Esophagus muscularis mucosa (tissue), 4 donors: ENCODE measurements around the gene RPH3AL. TPM values are rescaled to one million over a fixed set of nuclear protein-coding genes. Genes with fewer than 3 reads are reported as not detected.
"Not testable (repeated sequence)": the region's sequence is repeated elsewhere in the genome, so short reads cannot be mapped to it uniquely, and the experiment has no call there.

Source experiments
- DNase-seq: peaks from one replicate; pipeline ENCODE4 v3.0.0-alpha.2; 2017; ENCODE audit errors: extremely low spot score
- H3K27ac ChIP-seq, 4 donors: fragments of 200-600 bp; sonication (generic); replicated peaks in 1 of 4; 1 replicate in 3 of 4; 2 replicates in 1 of 4; pipeline ENCODE4 v1.5.1; 2016 to 2019; ENCODE audit warnings: mild to moderate bottlenecking in 1 of 4
- H3K27me3 ChIP-seq, 4 donors: fragments of 200-600 bp; sonication (generic); one replicate each; pipeline versions ENCODE4 v1.5.1 to v1.6.0; 2016 to 2019
- H3K36me3 ChIP-seq, 4 donors: fragments of 200-600 bp; sonication (generic); one replicate each; pipeline ENCODE4 v1.5.1; 2016 to 2019
- H3K4me1 ChIP-seq, 4 donors: fragments of 200-600 bp; sonication (generic); one replicate each; pipeline ENCODE4 v1.5.1; 2016 to 2019
- H3K4me3 ChIP-seq, 4 donors: fragments of 200-600 bp; sonication (generic); 1 replicate in 2 of 4; 2 replicates in 2 of 4; pipeline ENCODE4 v1.5.1; 2016 to 2019; ENCODE audit warnings: mild to moderate bottlenecking in 4 of 4, moderate library complexity in 1 of 4
- H3K9me3 ChIP-seq, 4 donors: fragments of 200-600 bp; sonication (generic); 1 replicate in 3 of 4; 2 replicates in 1 of 4; pipeline ENCODE4 v1.5.1; 2016 to 2019
- CTCF ChIP-seq, 3 experiments: fragments of 200-600 bp in 2 of 3; fragments of 450-650 bp in 1 of 3; sonication (generic) in 2 of 3; IDR thresholded peaks; one replicate each; pipeline ENCODE4 v1.5.1; 2017 to 2019; ENCODE audit warnings: antibody characterized with exemption in 3 of 3, mild to moderate bottlenecking in 2 of 3, moderate library complexity in 1 of 3
- EP300 ChIP-seq: sonication (generic); formaldehyde crosslinking; IDR thresholded peaks from one replicate; pipeline ENCODE4 v1.6.1; 2017; ENCODE audit warnings: antibody characterized with exemption
- POLR2A ChIP-seq: fragments of 450-650 bp; IDR thresholded peaks from one replicate; pipeline ENCODE4 v1.6.1; 2017; ENCODE audit warnings: antibody characterized with exemption, moderate library complexity, mild to moderate bottlenecking, low read depth
- POLR2AphosphoS5 ChIP-seq, 2 donors: sonication (generic); formaldehyde crosslinking; IDR thresholded peaks; one replicate each; pipeline ENCODE4 v1.6.1; 2017; ENCODE audit warnings: antibody characterized with exemption in 2 of 2
- WGBS: methylation state at CpG from one replicate; pipeline ENCODE4 v1.1.5; 2018; 5-methylcytosine and 5-hydroxymethylcytosine counted together
- intact Hi-C: fragments of 100-400 bp; cut with DNase I; formaldehyde crosslinking; loops from one replicate; pipeline ENCODE4 v1.15.1; 2023
- total RNA-seq, 4 donors: library from RNA; depleted of rRNA; stranded (reverse); fragments of >200 nt; gene quantifications; one replicate each; pipeline versions ENCODE4 v1.1.0 to v1.2.1, GENCODE V29; 2016

RPH3AL gene
- total RNA-seq, 4 donors from 2014 or later = 8.7 to 21.0 (median 14.8) TPM

DNA sequence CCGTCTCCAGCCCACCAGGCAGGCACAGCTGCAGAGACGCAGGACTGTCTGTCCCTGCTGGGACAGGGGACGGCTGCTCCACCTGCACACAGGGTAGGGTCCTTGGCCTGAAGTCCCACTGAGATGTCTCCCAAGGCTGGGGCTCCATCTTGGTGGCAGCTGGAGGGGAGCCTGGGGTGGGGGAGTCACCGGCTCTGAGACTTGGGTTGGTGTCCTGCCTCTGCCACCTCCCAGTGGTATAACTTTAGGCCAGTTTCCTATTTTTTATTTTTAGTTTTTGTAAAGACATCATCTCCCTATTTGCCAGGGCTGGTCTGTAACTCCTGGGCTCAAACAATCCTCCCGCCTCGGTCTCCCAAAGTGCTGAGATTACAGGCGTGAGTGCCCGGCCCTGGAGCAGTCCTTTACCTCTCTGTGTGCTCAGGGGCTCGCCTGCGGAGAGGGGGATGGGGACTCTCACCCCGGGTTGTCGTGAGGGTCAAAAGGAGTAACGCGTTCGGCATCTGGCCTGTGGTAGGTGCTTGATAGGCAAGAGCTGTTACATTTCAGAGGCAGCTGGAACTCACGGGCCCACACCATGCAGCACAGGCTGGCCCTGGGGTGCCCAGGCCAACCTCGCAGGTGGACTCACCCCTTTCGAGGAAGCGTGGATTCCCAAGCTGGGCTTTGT, 124.5 kb downstream of the RPH3AL start:
- Histone ChIP-seq H3K27me3 (peaks cover 0 to 4% (median 0%) of the 10 kb centered on the region in 4 donors), H3K4me1 (peaks cover 3 to 12% (median 9%) of the 10 kb centered on the region in 4 donors), H3K4me3 (no peak overlapping the region), H3K36me3 (no peaks in the 10 kb centered on the region), H3K27ac (no peak overlapping the region), H3K9me3 (no peaks in the 10 kb centered on the region)
- TF ChIP-seq POLR2AphosphoS5 (IDR thresholded peaks at IDR 0.05) (no peak), CTCF (IDR thresholded peaks at IDR 0.05) (no peak), EP300 (no peak), POLR2A (no peak)
- no peak for DNase-seq
- intact Hi-C loops = no loop called here
- 85% methylated on average over 12 of the region's 19 CpGs for WGBS

DNA sequence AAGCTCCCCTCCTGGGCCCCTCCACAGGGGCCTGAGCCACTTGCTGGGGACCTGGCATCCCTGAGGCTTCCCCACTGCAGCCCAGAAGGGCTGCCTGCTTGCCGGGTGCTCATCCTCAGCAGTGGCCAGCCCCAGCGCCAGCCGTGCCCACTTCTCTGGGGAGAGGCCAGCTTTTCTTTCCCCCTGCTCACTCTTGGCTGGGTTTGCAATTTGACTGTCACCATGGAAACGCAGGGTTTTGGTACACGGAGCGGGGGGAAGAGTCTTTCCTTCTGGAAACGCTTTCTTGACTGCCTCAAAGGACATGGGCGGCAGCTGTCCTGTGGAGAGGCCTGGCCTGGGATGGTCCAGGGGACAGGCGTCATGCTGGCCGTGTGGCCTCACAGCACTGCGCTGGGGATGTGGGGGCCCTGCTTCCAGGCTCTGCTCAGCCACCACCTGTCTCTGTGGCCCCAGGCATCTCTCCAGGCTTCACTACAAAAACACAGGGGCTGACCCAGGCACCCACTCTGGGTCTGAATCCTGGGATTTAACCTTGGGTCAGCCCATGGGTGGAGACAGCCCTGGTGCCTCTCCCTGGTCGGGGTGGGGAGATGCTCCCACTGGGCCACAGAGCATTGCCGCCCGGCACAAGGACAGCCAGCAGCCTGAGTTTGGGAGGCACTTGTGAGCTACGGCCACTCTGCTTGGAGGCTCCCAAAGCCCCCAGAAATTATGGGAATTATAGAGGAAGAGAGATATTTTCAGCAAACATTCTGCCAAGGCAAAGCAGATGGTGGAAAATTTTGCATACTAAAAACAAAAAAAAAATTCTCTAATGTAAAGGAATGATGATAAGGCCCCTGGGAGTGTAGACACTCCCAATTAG, 125.3 kb downstream of the RPH3AL start:
- DNase-seq = no peak
- H3K27ac ChIP-seq = no peak overlapping the region
- H3K4me3 ChIP-seq = no peak overlapping the region
- TF ChIP-seq POLR2A = no peak
- no peak for TF ChIP-seq CTCF (IDR thresholded peaks at IDR 0.05)
- no peak for TF ChIP-seq POLR2AphosphoS5 (IDR thresholded peaks at IDR 0.05)
- TF ChIP-seq EP300 = no peak
- H3K9me3 ChIP-seq = no peaks in the 10 kb centered on the region
- intact Hi-C loops = no loop called here
- H3K27me3 ChIP-seq = peaks cover 0 to 4% (median 0%) of the 10 kb centered on the region in 4 donors
- no peaks in the 10 kb centered on the region for H3K36me3 ChIP-seq
- peaks cover 3 to 12% (median 8%) of the 10 kb centered on the region in 4 donors for H3K4me1 ChIP-seq
- 66% methylated on average over 14 of the region's 15 CpGs for WGBS

- H3K27ac ChIP-seq = no peak overlapping the region
- H3K9me3 ChIP-seq = no peaks in the 10 kb centered on the region
- intact Hi-C loops = no loop called here
- no peak for TF ChIP-seq POLR2A
- TF ChIP-seq EP300 = no peak
- no peak for TF ChIP-seq POLR2AphosphoS5 (IDR thresholded peaks at IDR 0.05)
- TF ChIP-seq CTCF (IDR thresholded peaks at IDR 0.05) = no peak
- no peak for DNase-seq
- H3K36me3 ChIP-seq = no peaks in the 10 kb centered on the region
- peaks cover 3 to 12% (median 8%) of the 10 kb centered on the region in 4 donors for H3K4me1 ChIP-seq
- peaks cover 0 to 4% (median 0%) of the 10 kb centered on the region in 4 donors for H3K27me3 ChIP-seq
- H3K4me3 ChIP-seq = no peak overlapping the region
- 72% methylated on average over 23 of the region's 24 CpGs for WGBS
These were observed 126.2 kb downstream of the RPH3AL start for GRCh38 chr17:226108-227077.

DNA sequence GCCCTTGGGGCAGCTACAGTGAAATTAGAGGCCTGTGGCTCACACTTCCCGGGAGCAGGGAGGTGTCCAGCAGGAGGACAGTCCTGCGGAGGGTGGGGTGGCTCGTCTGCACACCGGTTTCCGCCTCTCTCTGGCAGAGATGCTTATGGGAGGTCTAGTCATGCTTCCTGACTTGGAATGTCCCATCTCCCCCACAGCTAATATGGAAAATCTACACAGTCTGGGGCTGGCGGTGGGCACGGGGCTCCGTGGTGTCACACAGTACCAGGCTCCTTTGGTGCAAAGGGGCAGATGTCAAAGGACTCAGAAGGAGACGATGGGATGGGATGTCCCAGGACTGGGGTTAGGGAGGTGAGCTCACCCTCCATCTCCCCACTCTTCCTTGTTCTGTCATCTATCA, 127.1 kb downstream of the RPH3AL start:
- H3K4me3 ChIP-seq = no peak overlapping the region
- 77% methylated on average over 9 of the region's 9 CpGs for WGBS
- H3K27ac ChIP-seq = no peak overlapping the region
- peaks cover 3 to 12% (median 8%) of the 10 kb centered on the region in 4 donors for H3K4me1 ChIP-seq
- no peaks in the 10 kb centered on the region for H3K36me3 ChIP-seq
- TF ChIP-seq EP300 = no peak
- TF ChIP-seq POLR2A = no peak
- TF ChIP-seq CTCF (IDR thresholded peaks at IDR 0.05) = no peak
- TF ChIP-seq POLR2AphosphoS5 (IDR thresholded peaks at IDR 0.05) = no peak
- DNase-seq = no peak
- intact Hi-C loops = no loop called here
- peaks cover 0 to 4% (median 0%) of the 10 kb centered on the region in 4 donors for H3K27me3 ChIP-seq
- H3K9me3 ChIP-seq = no peaks in the 10 kb centered on the region

GRCh38 chr17:224576-224975, 128.0 kb downstream of the RPH3AL start:
- H3K4me1 ChIP-seq = peaks cover 3 to 11% (median 6%) of the 10 kb centered on the region in 4 donors
- H3K36me3 ChIP-seq, intact Hi-C loops, H3K4me3 ChIP-seq, DNase-seq, H3K27me3 ChIP-seq, H3K9me3 ChIP-seq, H3K27ac ChIP-seq: not testable (repeated sequence)
- WGBS = 100% methylated on average over 2 of the region's 2 CpGs
